Skeletal muscle cell (primary cell): ENCODE results near the gene ZP4.
"Not testable (repeated sequence)": the region's sequence is repeated elsewhere in the genome, so short reads cannot be mapped to it uniquely, and the experiment has no call there.

Source experiments
- DNase-seq: peaks from one replicate; pipeline ENCODE4 v3.0.0-alpha.2; 2010; ENCODE audit warnings: low read depth
- H3K4me3 ChIP-seq: 2 replicates; pipeline ENCODE4 v1.5.1; 2011; ENCODE audit warnings: low read depth, mild to moderate bottlenecking, control low read depth, low read length, moderate library complexity

The ZP4 gene

DNA sequence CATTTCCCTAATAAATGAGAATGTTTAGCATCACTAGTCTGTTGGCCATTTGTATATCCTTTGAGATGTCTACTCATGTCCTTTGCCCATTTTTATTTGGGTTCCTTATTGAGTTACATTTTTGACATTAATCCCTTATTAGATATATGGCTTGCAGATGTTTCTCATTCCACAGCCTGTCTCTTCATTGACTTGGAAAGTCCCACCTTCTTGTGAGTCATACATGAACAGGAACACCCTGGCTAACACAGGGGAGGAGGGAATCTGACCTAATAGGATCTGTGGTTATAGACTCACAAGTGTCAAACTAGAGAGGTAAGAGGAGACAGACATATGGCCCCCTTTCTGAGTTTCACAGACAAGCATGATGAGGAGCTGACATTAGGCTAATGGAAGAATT is 11.5 kb downstream of the ZP4 start:
- DNase-seq: peak; percentile 54
- H3K4me3 ChIP-seq: no peak overlapping the region

DNA sequence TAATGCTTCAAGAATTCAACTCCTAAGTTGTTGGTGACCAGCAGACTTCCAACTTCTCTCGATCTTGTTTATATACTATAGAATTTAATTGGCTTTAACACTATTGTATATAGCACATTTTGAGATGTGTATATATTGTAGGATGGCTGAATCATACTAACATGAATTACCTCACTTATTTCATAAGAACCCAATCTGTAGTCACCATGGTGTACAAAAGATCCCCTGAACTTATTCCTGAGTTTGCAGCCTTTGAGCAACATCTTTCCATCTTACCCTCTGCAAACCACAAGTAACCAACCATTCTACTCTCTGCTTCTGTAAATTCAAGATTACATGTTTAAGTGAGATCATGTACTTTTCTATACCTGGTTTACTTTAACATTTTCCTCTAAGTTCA is 12.3 kb downstream of the ZP4 start:
- no peak overlapping the region for H3K4me3 ChIP-seq
- no peak for DNase-seq

DNA sequence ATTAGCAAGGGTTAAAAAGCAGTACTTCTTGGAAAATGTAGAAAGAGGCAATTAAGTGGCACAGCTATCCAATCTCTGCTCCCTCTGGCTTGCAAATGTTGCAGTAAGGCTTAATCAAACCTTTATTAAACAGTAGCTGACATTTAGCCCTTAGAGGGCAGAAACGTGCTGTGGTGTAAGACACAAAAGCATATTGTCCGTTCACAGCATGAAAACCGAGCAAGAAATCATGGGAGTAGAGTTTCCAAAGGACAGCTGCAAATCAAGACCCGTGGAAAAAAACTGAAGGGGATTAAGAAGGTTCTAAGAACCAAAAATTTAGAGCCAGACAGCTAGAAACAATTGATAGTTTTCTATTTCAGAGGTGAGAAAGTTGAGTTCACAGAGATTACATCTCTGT is 13.1 kb downstream of the ZP4 start:
- no peak for DNase-seq
- no peak overlapping the region for H3K4me3 ChIP-seq

DNA sequence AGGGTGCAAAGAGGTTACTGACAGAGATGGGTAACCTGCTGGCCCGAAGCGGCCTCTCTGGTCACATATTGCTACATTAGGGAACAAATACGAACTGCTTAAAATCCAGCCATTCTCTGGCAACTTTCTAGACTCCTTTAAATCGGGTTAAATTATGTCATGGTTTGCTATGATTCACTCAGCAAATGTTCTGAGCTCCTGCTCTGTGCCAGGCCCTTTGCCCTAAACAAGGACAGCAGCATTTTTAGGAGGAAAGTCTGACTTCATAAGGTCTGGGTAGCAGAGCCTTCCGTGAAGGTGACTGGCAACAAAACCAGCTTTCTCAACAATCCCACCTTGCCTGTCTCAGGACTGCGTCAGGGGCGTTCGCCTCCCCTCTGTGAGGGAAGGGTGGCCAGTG is 15.4 kb downstream of the ZP4 start:
- no peak for DNase-seq
- no peak overlapping the region for H3K4me3 ChIP-seq

DNA sequence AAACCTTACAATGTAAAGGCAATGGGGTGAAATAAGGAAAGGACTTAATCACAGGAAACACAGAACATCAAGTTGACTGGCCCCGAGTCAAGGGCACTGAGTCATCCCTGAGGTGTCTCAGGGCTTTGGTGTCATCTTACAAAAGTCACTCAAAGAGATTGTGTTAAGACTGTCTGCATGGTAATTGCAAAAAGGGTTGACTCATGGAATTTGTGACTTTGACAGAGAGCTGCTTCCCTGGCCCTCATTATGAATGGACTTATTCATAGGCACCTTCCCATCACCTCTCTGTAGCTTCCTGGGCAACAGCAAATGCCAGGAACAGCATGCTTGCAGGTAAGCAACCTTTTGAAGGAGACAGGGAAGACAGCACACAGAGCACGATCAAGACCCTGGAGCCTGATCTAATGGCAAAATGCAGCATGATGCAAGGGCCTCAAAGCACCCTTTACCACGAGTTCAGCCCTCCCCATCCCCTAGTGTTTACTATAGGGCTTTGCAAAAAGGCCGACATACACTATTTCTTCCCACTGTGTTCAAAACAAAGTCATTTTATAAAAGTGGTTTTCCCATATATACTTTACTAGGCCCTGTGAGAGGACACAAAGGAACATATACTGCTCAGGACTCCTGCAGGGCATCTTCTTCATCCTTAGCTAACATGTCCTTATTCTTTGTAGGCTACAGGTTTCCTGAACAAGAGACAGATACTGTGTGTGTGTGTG is 17.1 kb downstream of the ZP4 start:
- DNase-seq: peak; percentile 68
- H3K4me3 ChIP-seq: no peak overlapping the region

DNA sequence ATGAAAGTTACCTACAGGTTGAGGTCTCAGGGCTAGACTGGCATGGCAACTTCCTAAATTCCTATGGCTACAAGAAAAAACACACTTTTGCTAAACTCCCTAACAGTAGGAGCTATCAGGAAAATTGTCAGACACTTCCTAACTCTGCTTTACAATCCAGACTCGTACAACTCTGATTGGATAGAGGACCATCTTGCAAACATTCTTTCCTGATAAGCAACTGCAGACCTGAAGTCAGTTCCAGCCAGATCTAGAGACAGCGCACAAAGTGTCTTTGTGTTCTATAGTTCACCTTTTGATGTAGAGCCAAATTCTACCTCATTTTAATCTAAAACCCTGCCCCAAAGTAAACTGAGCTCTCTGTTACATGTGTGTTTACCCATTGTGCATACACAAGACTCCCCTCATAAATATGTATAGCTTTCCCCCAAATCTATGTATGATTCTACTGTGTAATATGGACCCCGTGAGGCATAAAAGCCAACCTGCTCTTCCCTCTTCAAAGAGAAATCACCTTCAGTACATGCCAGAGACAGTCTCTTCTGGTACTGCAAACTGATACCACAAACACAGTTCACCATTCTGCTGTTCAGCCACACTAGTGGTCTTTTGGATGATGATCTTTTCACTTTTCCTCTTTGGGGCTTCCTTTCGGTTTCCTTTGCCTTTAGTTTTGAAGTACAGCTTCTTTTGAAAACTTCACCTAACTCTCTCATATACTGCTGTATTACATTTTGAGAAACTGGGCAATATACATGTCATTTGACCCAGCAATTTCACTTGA is 21.7 kb downstream of the ZP4 start:
- DNase-seq: no peak

DNA sequence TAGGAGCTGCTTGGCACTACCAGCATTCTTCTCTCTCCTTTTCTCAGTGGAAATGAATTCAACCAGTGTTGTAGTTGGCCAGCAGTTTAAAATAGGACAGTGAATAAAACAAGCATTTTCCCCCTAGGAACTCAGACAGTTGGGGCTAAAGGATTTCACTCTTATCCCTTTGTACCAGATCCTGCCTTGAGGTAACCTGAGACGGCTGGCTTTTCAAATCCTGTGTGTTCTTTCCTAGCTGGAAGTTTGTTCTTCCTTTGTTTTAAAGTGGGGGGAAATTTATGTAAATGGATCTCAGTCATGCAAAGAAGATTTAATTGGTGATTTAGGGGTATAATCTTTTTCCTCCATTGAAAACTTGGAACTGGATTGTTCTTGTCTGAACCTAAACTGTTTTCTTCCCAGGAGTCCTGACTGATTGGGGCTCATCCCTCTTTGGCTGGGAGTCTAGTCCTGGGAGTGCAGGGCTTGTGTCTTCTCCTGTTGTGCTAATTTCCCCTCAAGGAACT is 23.3 kb downstream of the ZP4 start:
- no peak overlapping the region for H3K4me3 ChIP-seq

More for the DNA sequence above, 21.7 kb downstream of the ZP4 start:
- no peak overlapping the region for H3K4me3 ChIP-seq

DNA sequence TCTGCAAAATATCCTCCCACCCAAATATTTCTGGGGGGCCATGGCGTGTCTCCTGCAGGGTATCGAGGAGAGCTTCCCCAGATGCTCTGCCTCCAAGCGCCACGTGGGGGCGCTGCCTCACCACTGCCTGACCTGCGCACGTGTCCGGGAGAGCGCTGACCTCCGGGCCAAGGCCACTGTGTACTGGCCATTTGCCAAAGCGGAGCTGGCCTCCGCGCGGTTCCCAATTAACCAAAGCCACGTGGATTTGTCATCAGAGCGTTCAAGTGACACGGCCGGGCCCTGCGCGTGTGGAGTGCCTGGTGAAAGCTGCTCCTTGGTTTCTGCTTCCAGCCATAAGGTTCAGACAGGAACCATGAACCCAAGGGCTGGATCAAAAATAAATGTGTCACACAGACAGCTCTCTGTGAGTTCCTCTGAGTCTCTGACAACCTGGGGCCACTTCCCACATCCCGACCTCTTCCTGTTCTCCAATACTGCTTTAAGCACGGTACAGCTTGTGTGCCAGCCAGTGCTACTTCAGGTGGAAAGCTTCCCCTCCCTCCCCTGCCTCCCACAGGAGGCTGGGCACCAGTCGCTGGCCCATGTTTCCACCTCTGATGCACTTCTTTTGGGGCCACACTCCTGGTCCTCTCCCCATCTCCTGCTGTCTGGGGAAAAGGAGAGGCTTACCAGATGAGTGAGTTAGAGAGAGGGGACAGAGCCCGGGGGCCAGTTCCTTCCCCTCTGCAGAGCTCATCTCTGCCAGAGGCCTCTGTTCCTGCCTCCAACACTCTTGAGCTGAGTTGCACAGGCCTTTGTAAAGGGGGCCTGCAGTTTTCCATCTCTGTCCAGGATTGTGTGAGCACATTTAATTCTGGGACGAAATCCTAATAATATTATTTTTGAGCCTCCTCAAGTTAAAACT is 26.1 kb downstream of the ZP4 start:
- DNase-seq: no peak
- H3K4me3 ChIP-seq: peak overlapping the region; percentile 35

More for the DNA sequence above, 23.3 kb downstream of the ZP4 start:
- DNase-seq: no peak

DNA sequence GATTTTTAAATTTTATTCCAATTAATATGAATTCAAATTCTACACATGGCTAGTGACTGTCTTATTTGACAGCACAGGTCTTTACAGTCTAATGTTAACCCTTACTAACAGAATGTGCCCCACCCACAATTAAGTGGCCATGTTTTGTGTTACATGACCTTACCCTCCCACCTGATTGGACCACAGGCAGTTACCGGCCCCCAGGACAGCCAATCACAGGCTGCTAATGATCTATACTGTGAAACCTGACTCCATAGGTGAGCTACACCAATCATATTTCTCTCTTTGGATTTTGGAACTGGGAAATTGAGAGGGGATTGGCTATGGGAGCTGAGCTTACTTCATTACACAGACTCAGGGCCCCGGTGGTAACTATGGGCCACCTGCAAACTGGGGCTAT is 27.5 kb downstream of the ZP4 start:
- no peak for DNase-seq
- no peak overlapping the region for H3K4me3 ChIP-seq

DNA sequence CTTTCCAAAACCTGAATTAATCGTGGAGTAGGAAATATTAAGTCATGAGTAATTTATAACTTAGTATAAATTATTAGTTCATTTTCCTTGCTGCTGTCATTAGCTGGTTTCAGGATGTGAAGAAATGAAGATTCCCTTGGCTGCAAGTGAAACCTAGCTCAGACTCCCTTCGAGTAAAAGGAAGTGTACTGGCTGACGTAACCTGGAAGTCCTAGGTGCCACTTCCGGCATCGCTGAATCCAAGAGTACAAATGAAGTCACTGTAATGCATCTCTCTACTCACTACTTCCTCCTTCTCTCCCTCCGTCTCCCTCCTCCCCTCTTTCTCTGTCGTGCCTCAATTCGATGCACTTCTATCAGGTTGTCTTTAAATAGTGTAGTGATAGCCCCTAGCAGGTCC is 28.8 kb downstream of the ZP4 start:
- no peak overlapping the region for H3K4me3 ChIP-seq
- no peak for DNase-seq

DNA sequence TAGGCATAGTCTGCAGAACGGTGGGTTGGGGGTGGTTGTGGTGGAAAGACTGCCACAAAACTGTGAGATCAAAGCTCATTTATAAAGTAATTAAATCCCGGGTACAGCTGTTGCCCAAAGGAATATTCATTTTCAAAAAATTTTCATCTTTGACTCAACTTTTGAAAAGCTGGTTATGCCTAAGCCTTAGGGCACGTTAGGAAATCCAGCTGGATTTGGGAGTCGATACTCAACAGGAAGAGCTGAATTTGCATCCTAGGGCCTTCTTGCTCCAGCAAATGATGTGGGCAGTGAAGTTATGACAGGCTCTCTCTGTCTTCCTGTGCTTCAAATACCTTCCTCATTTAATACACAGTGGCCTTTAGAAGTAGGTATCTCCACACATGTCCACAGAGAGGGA is 31.7 kb downstream of the ZP4 start:
- no peak overlapping the region for H3K4me3 ChIP-seq
- DNase-seq: no peak

DNA sequence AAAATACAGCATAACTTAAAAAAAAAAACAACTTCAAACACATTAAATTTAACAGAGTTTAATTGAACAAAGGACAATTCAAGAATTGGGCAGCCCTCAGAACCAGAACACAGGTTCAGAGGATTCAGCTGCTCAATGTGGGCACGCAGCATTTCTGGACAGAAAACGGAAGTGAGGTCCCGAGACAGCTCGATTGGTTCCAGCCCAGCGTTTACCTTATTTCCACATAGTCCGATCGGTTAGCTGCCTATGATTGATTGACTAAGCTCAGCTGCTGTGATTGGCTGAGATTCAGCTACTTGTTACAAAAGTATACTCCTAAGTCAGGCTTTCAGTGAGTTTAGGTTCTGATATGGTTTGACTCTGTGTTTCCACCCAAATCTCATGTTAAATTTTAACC is 33.3 kb downstream of the ZP4 start:
- DNase-seq: no peak
- no peak overlapping the region for H3K4me3 ChIP-seq

DNA sequence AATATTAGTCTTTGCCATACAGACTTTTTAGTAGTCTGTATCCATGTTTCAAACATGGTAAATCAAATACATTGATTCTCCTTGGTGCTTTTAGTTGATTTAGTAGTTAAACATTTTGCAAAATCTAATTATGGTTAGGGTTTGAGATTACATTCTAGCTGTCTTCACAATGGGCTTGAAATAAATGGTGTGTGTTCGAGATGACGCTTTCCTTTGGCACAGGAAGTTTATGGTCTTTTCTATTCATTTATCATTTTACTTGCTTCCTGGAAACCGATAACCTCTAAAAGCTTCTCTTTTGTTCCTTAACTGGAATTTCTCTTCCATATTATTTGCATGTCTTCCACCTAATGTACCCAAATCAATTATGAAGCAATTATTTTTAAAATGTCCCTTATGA is 38.4 kb downstream of the ZP4 start:
- no peak for DNase-seq
- no peak overlapping the region for H3K4me3 ChIP-seq

DNA sequence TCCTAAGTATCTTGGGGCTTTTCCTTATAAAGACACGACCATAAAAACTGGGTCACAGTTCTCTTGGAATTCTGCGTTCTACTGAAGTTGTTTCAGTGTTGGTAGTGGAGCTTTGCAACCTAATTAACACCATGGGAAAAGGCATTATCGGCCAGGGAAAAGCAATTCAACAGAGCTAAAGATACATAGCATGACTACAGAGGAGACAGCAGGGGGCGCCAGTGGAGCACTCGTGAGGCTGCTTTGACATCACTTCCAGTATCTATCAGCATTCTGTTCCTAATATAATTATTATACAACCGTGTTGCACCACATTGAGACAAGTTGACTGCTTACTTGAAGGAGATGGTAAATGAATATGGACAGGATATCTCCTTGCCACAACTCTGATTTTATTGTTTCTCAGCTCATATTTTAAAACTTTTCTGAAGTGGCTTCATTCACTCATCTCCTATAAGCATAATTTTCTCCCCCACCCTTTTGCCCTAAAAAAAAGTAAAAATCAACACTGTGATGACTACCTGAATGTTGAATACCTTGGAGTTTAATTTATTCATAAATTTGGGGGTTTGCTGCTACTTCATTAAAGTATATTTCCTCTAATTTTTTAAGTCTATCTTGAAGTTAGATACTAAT is 39.4 kb downstream of the ZP4 start:
- no peak overlapping the region for H3K4me3 ChIP-seq
- DNase-seq: peak; percentile 13

DNA sequence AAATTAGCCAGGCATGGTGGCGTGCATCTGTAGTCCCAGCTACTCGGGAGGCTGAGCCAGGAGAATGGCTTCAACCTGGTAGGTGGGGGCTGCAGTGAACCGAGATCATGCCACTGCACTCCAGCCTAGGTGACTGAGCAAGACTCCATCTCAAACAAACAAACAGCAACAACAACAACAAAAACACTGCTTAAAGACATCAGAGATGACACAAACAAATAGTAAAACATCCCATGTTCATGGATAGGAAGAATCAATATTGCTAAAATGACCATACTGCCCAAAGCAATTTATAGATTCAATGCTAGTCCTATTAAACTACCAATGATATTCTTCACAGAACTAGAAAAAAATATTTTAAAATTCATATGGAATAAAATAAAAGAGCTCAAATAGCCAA is 47.2 kb downstream of the ZP4 start:
- not testable (repeated sequence) for DNase-seq, H3K4me3 ChIP-seq

DNA sequence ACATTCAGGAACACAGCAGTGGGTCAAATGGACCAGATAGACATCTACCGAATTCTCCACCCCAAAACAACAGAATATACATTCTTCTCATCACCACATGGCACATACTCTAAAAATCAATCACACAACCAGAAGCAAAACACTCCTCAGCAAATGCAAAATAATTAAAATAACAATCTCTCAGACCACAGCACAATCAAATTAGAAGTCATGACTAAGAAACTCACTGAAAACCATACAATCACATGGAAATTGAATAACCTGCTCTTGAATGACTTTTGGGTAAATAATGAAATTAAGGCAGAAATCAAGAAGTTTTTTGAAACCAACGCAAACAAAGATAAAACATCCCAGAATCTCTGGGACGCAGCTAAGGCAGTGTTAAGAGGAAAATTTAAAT is 49.2 kb downstream of the ZP4 start:
- DNase-seq: no peak
- H3K4me3 ChIP-seq: no peak overlapping the region

DNA sequence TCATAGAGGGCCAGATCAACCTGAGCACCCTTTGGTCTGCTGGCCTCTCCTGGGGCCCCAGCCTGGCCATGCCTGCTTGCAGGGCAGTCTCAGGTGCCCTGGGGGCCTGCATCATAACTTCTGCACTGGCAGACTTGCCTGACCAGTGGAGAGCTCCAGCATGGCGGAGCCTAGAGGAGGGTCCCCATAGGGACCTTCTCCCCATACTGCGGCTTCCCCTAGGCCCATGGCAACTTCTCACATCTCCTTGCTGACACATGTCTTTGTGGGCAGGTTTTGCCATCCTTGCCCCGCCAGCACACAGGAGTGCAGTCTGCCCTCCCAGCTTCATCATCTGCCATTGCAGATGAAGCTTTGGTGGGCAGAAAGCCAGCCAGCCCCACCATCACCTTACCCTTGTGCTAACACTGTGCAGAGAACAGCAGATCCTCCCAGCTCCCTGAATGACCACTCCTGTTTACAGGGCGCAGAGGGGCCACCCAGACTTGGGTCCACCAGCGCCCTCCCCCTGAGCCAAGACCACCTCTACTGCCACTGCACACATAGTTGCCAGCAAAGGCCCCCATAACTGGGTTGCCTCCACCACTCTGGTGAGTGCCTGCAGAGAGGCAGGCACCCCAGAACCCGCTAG is 51.7 kb downstream of the ZP4 start:
- no peak overlapping the region for H3K4me3 ChIP-seq
- DNase-seq: no peak

DNA sequence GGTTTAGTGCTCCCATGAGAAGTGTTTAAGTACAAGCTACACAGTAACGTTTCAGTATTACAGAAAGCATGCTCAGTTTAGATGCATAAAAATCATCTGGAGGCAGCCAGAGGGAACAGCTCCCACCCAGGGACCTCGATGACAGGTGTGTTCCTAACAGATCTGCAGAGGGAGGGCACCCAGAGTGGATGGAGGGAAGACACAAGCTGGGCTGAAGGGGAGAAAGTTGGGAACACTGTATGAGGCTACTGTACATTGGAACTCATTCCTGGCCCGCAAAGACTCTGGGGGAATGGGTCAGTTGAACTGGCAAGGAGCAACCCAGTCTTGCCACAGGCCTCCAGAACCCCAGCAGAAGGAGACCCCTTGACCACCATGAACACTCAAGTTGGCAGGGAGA is 52.4 kb downstream of the ZP4 start:
- no peak for DNase-seq
- no peak overlapping the region for H3K4me3 ChIP-seq

DNA sequence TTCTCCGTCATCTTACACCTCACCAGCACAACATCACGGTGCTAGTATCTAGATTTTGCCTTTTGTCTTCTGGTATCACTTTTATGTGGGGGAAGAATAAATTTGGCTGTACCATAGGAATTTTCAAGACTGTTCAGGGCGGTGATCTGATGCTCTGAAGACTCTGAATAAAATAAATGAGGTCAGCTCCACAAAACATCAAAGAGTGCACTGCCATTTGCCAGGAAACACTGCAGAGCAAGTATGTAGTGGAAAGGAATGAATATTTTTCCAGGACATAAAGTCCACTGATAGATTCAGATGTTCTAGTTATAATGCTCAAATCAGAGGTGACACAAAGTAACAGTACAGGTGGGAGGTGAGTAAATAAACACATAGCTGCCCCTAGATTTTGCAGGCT is 56.3 kb downstream of the ZP4 start:
- H3K4me3 ChIP-seq: no peak overlapping the region
- DNase-seq: no peak
